ENCODE measurements around the gene C6orf47. TPM values are rescaled to one million over a fixed set of nuclear protein-coding genes. Genes with fewer than 3 reads are reported as not detected.

The C6orf47 gene
- total RNA-seq, 2 experiments from 2014 or later, result 16.7 to 18.5 TPM

GRCh38 chr6:31666337-31666965 is 5.9 kb upstream of the C6orf47 start:
- H3K79me2 ChIP-seq (ENCODE audit: insufficient read depth, low read depth, low read length), result peaks cover 54% of the 10 kb centered on the region
- H2AFZ ChIP-seq (ENCODE audit: low read length), result no peak overlapping the region

DNA sequence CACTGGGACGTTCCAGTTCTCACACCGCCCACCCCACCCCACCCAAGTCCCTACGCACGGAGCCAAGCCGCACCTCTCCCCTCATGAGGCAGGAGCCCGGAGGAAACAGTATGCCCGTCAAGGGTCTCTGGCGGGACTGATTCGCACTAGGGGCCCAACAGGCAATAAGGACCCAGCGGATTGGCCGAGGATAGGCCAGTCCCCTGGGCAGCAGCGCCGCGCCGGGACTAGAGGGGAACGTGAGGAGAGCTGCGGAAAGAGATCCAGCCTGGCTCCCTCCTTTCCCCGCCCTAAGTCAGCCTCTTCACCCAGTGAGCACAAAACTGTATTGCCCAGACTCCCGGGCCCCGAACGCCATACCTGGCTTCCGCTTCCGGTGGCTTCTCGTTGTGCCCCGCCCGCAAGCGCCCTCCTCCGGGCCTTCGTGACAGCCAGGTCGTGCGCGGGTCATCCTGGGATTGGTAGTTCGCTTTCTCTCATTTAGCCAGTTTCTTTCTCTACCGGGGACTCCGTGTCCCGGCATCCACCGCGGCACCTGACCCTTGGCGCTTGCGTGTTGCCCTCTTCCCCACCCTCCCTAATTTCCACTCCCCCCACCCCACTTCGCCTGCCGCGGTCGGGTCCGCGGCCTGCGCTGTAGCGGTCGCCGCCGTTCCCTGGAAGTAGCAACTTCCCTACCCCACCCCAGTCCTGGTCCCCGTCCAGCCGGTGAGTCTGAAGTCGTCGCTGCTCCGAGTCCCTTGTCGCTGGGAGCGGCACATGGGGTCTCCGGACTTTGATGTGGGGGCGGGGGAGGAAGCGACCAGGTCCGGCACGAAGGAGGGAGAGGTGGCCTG is 5.1 kb upstream of the C6orf47 start, which contains the start of gene CSNK2B:
CSNK2B (plus strand) TSS at position 580 of the 836 bp plus-strand sequence. CDS start 752 bp downstream, outside the sequence.
- Histone ChIP-seq H2AFZ (ENCODE audit: low read length) (no peak within 1 kb of the TSS; the same call in 1 of the 2 replicates), H3K36me3 (ENCODE audit: insufficient read depth, low read length) (peaks cover 75% of the 10 kb centered on the region), H3K79me2 (ENCODE audit: insufficient read depth, low read depth, low read length) (peaks cover 58% of the 10 kb centered on the region), H4K20me1 (ENCODE audit: insufficient read depth, low read length) (0 out of 2 replicates have a peak, but pooled peaks cover 3% of the 10 kb centered on the region), H3K4me3 (ENCODE audit: low read depth, low read length, poor library complexity, severe bottlenecking) (peak within 1 kb of the TSS; percentile 99), H3K9me2 (ENCODE audit: insufficient read depth, low read length) (no peaks in the 10 kb centered on the region), H3K27ac (ENCODE audit: low read depth, low read length, poor library complexity, severe bottlenecking) (peak within 1 kb of the TSS; percentile 90), H3K4me1 (ENCODE audit: insufficient read depth, low read length, poor library complexity, severe bottlenecking) (peaks cover 43% of the 10 kb centered on the region), H3K9me3 (ENCODE audit: low read length) (no peaks in the 10 kb centered on the region), H3K4me2 (ENCODE audit: low read length) (peak within 1 kb of the TSS; percentile 97)
- POLR2A ChIA-PET, result interaction anchor here (0.5 to 1.6 kb wide), 4 partner anchors 10 to 527 kb away, joined by 3 to 5 read pairs (median 4); partner anchors contain the start of genes APOM and NEU1
- CTCF ChIA-PET (ENCODE audit: unreplicated experiment), result interaction anchor here (0.6 kb wide), 1 partner anchor 29 kb away, joined by 3 read pairs; no protein-coding TSS in a partner anchor
- no TSS peak for BruUV-seq (replicated peaks)
- intact Hi-C loops (cut with micrococcal nuclease; ENCODE audit: unreplicated experiment), result loop anchor here (1.0 to 2.0 kb wide), 7 partner anchors 13 to 169 kb away; partner anchors contain the start of genes ABHD16A, ATP6V1G2, BAG6 and PRRC2A
- peak; percentile 98 for DNase-seq (ENCODE audit: low spot score)
- TF ChIP-seq EZH2phosphoT487 (IDR thresholded peaks at IDR 0.05; ENCODE audit: borderline replicate concordance, low read depth, low read length) (no peak), CTCF (conservative IDR thresholded peaks at IDR 0.05; ENCODE audit: low read length) (no peak)

More at GRCh38 chr6:31666337-31666965, 5.9 kb upstream of the C6orf47 start:
- Histone ChIP-seq H3K27ac (ENCODE audit: low read depth, low read length, poor library complexity, severe bottlenecking) (peak overlapping the region; percentile 90), H3K4me2 (ENCODE audit: low read length) (peak overlapping the region; percentile 90), H3K9me3 (ENCODE audit: low read length) (no peaks in the 10 kb centered on the region), H3K9me2 (ENCODE audit: insufficient read depth, low read length) (no peaks in the 10 kb centered on the region), H3K4me3 (ENCODE audit: low read depth, low read length, poor library complexity, severe bottlenecking) (peak overlapping the region; percentile 99), H3K4me1 (ENCODE audit: insufficient read depth, low read length, poor library complexity, severe bottlenecking) (peaks cover 36% of the 10 kb centered on the region), H3K36me3 (ENCODE audit: insufficient read depth, low read length) (peaks cover 76% of the 10 kb centered on the region), H4K20me1 (ENCODE audit: insufficient read depth, low read length) (0 out of 2 replicates have a peak, but pooled peaks cover 3% of the 10 kb centered on the region)
- TF ChIP-seq EZH2phosphoT487 (IDR thresholded peaks at IDR 0.05; ENCODE audit: borderline replicate concordance, low read depth, low read length) (no peak), CTCF (conservative IDR thresholded peaks at IDR 0.05; ENCODE audit: low read length) (no peak)
- POLR2A ChIA-PET, result interaction anchor here (0.7 to 0.9 kb wide), 2 partner anchors 13 to 37 kb away, joined by 3 read pairs; partner anchors contain the start of gene ABHD16A
- intact Hi-C loops (cut with micrococcal nuclease; ENCODE audit: unreplicated experiment), result no loop called here
- no TSS peak for BruUV-seq (replicated peaks)
- DNase-seq (ENCODE audit: low spot score), result no peak
- CTCF ChIA-PET (ENCODE audit: unreplicated experiment), result no interaction called here

Measured in OCI-LY7 (cell line).